D721Med (cell line): ENCODE data around the gene MCF2.
A peak's percentile ranks its signal among the peaks of the same experiment; 100 is the strongest.

ENCODE experiments used
- DNase-seq: peaks from one replicate; pipeline ENCODE4 v3.0.0; 2011; ENCODE audit warnings: low spot score; ENCODE audit not compliant: insufficient read length
- FAIRE-seq: peaks from 2 replicates; lab custom pipeline; 2011; peaks lifted over from hg19 to GRCh38; lab: Jason Lieb, UNC
- TF ChIP-seq, protein P1 (sequence below): IDR thresholded peaks from 2 replicates; pipeline ENCODE4 v1.5.1; 2012; ENCODE audit warnings: mild to moderate bottlenecking, control low read depth; ENCODE audit not compliant: insufficient read depth; ENCODE audit errors: missing control alignments

The MCF2 gene

GRCh38 chrX:139563251-139563650 is 144.7 kb downstream of the MCF2 start:
- TF ChIP-seq, protein P1, sequence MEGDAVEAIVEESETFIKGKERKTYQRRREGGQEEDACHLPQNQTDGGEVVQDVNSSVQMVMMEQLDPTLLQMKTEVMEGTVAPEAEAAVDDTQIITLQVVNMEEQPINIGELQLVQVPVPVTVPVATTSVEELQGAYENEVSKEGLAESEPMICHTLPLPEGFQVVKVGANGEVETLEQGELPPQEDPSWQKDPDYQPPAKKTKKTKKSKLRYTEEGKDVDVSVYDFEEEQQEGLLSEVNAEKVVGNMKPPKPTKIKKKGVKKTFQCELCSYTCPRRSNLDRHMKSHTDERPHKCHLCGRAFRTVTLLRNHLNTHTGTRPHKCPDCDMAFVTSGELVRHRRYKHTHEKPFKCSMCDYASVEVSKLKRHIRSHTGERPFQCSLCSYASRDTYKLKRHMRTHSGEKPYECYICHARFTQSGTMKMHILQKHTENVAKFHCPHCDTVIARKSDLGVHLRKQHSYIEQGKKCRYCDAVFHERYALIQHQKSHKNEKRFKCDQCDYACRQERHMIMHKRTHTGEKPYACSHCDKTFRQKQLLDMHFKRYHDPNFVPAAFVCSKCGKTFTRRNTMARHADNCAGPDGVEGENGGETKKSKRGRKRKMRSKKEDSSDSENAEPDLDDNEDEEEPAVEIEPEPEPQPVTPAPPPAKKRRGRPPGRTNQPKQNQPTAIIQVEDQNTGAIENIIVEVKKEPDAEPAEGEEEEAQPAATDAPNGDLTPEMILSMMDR = no peak
- DNase-seq (no peak), FAIRE-seq (no peak)

DNA sequence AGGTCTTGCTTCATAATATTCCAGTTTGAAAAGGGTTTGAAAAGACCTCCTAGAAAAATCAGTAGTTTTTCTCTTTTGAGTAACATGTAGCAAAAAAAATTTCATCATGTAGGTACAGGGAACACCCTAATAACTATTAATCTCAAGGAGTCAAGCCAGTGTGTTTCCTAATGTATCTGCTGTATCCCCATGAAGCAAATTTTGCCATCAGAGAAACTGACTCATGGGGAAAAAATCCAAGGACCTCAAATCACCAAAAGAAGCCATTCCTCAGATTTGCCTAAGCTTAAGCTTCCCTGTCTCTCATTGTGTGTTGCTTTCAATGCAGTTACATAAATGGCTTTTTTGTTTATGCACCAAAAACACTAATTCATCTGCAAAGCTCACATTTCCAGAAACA is 147.7 kb downstream of the MCF2 start:
- DNase-seq = no peak
- TF ChIP-seq, protein P1 = no peak
- FAIRE-seq = no peak

GRCh38 chrX:139559383-139560042 is 148.5 kb downstream of the MCF2 start:
- TF ChIP-seq, protein P1 = peak; percentile 36
- FAIRE-seq = peak; percentile 74
- no peak for DNase-seq

DNA sequence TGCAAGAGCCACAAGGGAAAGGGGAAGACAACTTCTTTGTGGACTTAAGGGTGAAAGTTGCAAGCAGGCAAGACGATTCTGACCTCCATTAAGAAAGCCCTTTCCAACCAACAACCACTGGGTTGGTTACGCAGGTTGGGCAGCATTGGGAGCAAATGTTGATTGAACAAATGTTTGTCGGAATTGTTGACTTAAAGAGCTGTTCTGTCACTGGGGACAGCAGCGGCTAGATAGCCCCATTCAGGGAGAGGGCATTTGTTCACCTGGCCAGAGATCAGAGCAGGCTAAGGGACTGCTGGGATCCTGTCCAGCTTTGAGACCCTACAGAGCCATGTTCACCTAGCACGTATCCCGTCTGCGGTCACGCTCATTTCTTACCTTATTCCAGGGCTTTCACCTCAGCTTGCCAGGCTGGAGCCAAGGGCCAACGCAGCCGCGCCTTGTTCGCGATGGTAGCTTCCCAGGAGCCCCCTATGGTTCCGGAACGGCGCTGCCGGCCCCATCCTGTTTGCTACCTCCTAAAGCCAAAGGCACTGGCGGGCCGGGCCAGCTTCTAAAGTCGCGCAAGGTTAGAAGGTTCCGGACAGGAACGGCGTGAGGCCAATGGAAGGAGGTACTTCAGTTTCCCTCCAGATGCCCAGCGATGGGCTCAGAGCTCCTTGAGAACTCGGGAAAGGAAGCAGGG is 152.8 kb downstream of the MCF2 start:
- DNase-seq (no peak), FAIRE-seq (no peak)
- TF ChIP-seq, protein P1 = no peak

- FAIRE-seq = no peak
- TF ChIP-seq, protein P1 = no peak
- no peak for DNase-seq
Measured at GRCh38 chrX:139554376-139554775, 153.6 kb downstream of the MCF2 start.

DNA sequence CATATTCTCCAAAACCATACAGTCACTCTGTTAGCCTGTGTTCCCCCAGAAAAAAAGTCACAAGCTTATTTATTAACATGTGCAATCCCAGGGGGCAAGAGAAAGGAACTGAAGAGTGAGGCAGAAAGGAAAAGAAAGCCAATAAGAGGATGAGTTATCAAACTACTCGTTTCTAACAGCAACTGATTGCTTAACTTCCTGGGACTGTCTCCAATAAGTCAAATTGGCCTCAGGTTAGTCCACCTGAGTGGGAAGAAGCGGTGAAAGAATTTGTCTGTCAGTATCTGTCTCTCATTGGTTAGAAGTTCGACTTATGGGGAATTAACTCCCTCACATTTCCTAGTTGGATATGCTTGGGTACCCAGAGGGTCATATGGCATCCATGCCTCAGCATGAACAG is 163.4 kb downstream of the MCF2 start:
- no peak for FAIRE-seq
- TF ChIP-seq, protein P1 = no peak

DNA sequence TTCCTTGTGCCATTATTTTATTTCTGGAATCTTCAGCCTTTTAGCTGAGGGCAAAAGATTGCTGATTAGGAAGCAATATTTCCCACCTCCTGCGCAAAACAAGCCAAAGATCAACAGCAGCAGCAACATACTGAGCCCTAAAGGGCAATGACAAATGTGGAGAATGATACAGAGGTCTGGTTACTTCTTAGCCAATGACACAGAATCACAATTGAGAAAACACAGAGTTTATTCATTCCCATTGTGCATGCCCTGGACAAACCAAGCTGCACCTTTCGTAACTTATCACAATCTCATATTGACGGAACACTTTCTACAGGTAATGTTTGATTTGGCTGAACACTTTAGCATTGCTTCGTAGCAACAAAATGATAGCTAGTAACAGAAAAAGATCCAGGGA is 164.0 kb downstream of the MCF2 start:
- FAIRE-seq (no peak), DNase-seq (no peak)
- TF ChIP-seq, protein P1 = no peak

More for the DNA sequence above, 163.4 kb downstream of the MCF2 start:
- DNase-seq = no peak
